Stimulated activated effector memory CD8-positive, alpha-beta T cell treated with anti-CD3 and anti-CD28 coated beads, Interleukin-12 subunit alpha, Interleukin-12 subunit beta, amount 100 ng/mL, for 72 hours (primary cell): ENCODE results near the gene PROSER3.

Experiments
- ATAC-seq: fragments of 150-1000 bp; cut with Tn5 transposase; 2 replicates; pipeline ENCODE4 v1.10.0; 2021
- DNase-seq, 2 donors: peaks; one replicate each; pipeline ENCODE4 v3.0.0; 2021 to 2022; ENCODE audit warnings: low spot score in 2 of 2
- H3K27ac Mint-ChIP-seq: one replicate; pipeline ENCODE4 v1.8.0; 2022; ENCODE audit warnings: mild to moderate bottlenecking, mixed read lengths
- H3K36me3 Mint-ChIP-seq: one replicate; pipeline ENCODE4 v1.8.0; 2022; ENCODE audit warnings: mild to moderate bottlenecking, mixed read lengths
- H3K4me1 Mint-ChIP-seq: one replicate; pipeline ENCODE4 v1.8.0; 2022; ENCODE audit warnings: mixed read lengths
- H3K4me3 Mint-ChIP-seq: one replicate; pipeline ENCODE4 v1.8.0; 2022; ENCODE audit warnings: mild to moderate bottlenecking, mixed read lengths
- H3K9me3 Mint-ChIP-seq: one replicate; pipeline ENCODE4 v1.8.0; 2022; ENCODE audit warnings: mixed read lengths

Gene PROSER3

GRCh38 chr19:35729763-35730162 is 28.2 kb upstream of the PROSER3 start:
- ATAC-seq (no peak), DNase-seq (no peak)
- Mint-ChIP-seq H3K4me1 (peaks cover 28% of the 10 kb centered on the region), H3K9me3 (no peaks in the 10 kb centered on the region), H3K27ac (peak overlapping the region; percentile 20), H3K36me3 (peaks cover 100% of the 10 kb centered on the region), H3K4me3 (no peak overlapping the region)

GRCh38 chr19:35730326-35730725 is 27.6 kb upstream of the PROSER3 start:
- ATAC-seq = no peak
- Mint-ChIP-seq H3K27ac (no peak overlapping the region), H3K9me3 (no peaks in the 10 kb centered on the region), H3K36me3 (peaks cover 100% of the 10 kb centered on the region), H3K4me3 (no peak overlapping the region), H3K4me1 (peaks cover 32% of the 10 kb centered on the region)
- no peak for DNase-seq

DNA sequence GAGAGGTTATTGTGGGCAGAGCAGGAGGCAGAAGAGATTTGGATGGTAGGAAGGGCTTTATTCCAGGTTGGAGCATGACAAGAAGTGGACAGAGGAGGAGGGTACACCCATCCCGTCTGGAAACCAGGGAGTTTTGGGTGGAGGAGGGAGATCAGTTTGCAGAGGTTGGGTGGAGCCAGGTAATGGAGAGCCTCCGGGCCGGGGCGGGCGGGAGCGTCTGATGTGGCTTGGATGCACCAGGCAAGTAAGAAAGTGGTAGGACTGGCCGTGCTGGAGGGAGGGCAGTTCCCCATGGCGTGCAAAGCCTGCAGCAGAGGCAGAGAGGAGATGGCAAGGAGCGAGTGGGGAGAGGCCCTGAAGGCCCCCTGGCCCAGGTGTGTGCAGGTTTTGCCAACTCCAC is 26.6 kb upstream of the PROSER3 start:
- H3K9me3 Mint-ChIP-seq = no peaks in the 10 kb centered on the region
- H3K4me3 Mint-ChIP-seq = no peak overlapping the region
- peaks cover 31% of the 10 kb centered on the region for H3K4me1 Mint-ChIP-seq
- DNase-seq (no peak), ATAC-seq (no peak)
- H3K27ac Mint-ChIP-seq = peak overlapping the region; percentile 64
- peaks cover 100% of the 10 kb centered on the region for H3K36me3 Mint-ChIP-seq

DNA sequence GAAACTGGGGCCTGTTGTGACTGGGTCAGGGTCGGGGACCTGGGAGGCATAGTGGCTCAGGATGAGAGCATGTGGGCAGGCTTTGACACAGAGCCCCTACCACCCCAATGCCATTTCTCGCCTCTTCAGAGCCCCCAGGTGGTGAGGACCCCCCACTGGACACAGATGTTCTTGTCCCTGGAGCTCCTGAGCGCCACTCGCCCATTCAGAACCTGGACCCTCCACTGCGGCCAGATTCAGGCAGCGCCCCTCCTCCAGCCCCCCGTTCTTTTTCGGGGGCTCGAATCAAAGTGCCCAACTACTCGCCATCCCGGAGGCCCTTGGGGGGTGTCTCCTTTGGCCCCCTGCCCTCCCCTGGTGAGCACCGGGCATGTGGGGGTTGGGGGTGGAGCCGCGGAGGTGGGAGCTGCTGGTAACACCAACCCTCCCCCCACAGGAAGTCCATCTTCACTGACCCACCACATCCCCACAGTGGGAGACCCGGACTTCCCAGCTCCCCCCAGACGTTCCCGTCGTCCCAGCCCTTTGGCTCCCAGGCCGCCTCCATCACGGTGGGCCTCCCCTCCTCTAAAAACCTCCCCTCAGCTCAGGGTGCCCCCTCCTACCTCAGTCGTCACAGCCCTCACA is 26.1 kb upstream of the PROSER3 start:
- Mint-ChIP-seq H3K36me3 (peaks cover 100% of the 10 kb centered on the region), H3K27ac (peak overlapping the region; percentile 29), H3K9me3 (no peaks in the 10 kb centered on the region), H3K4me1 (peaks cover 36% of the 10 kb centered on the region), H3K4me3 (no peak overlapping the region)
- ATAC-seq = no peak
- no peak for DNase-seq

GRCh38 chr19:35732540-35733179 is 25.3 kb upstream of the PROSER3 start:
- Mint-ChIP-seq H3K4me1 (peaks cover 41% of the 10 kb centered on the region), H3K9me3 (no peaks in the 10 kb centered on the region), H3K36me3 (peaks cover 100% of the 10 kb centered on the region), H3K4me3 (no peak overlapping the region), H3K27ac (peak overlapping the region; percentile 29)
- ATAC-seq (no peak), DNase-seq (no peak)

GRCh38 chr19:35733180-35734125 is 24.5 kb upstream of the PROSER3 start:
- H3K36me3 Mint-ChIP-seq = peaks cover 100% of the 10 kb centered on the region
- no peak for ATAC-seq
- H3K27ac Mint-ChIP-seq = peak overlapping the region; percentile 81
- H3K4me3 Mint-ChIP-seq = no peak overlapping the region
- no peak for DNase-seq
- peaks cover 43% of the 10 kb centered on the region for H3K4me1 Mint-ChIP-seq
- no peaks in the 10 kb centered on the region for H3K9me3 Mint-ChIP-seq

GRCh38 chr19:35734273-35734672 is 23.7 kb upstream of the PROSER3 start:
- no peak for ATAC-seq
- Mint-ChIP-seq H3K27ac (peak overlapping the region; percentile 81), H3K4me1 (peaks cover 51% of the 10 kb centered on the region), H3K4me3 (no peak overlapping the region), H3K36me3 (peaks cover 100% of the 10 kb centered on the region), H3K9me3 (no peaks in the 10 kb centered on the region)
- DNase-seq = no peak

DNA sequence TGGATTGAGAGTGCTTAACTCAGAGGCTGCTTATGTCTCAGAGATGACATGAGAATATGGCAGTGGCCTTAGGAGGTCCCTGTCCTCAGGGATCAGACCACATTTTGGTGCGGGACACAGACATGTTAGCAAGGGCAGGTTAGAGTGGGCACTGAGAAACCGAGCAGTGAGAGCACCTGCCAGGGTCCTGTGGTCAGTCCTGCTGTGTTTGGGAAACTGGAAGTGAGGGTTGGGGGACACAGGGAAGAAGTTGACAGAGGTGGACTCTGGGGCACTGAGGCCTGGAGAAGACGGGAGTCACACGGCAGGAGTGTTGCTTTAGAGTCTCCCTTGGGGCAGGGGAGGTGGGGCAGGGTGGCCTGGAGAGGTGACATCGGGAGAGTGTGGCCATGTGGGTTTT is 23.1 kb upstream of the PROSER3 start:
- DNase-seq (no peak), ATAC-seq (no peak)
- H3K27ac Mint-ChIP-seq = peak overlapping the region; percentile 81
- H3K4me3 Mint-ChIP-seq = no peak overlapping the region
- H3K9me3 Mint-ChIP-seq = no peaks in the 10 kb centered on the region
- H3K4me1 Mint-ChIP-seq = peaks cover 57% of the 10 kb centered on the region
- H3K36me3 Mint-ChIP-seq = peaks cover 100% of the 10 kb centered on the region

- Mint-ChIP-seq H3K36me3 (peaks cover 99% of the 10 kb centered on the region), H3K9me3 (no peaks in the 10 kb centered on the region), H3K27ac (peak overlapping the region; percentile 81), H3K4me3 (no peak overlapping the region), H3K4me1 (peaks cover 54% of the 10 kb centered on the region)
- DNase-seq = no peak
- ATAC-seq = no peak
Observed at GRCh38 chr19:35736913-35737886, 20.8 kb upstream of the PROSER3 start.

GRCh38 chr19:35738021-35738886 is 19.7 kb upstream of the PROSER3 start:
- peaks cover 63% of the 10 kb centered on the region for H3K4me1 Mint-ChIP-seq
- peak overlapping the region; percentile 94 for H3K4me3 Mint-ChIP-seq
- DNase-seq = no peak
- H3K36me3 Mint-ChIP-seq = peaks cover 98% of the 10 kb centered on the region
- peak overlapping the region; percentile 81 for H3K27ac Mint-ChIP-seq
- no peaks in the 10 kb centered on the region for H3K9me3 Mint-ChIP-seq
- ATAC-seq = no peak

GRCh38 chr19:35738887-35739229 is 19.1 kb upstream of the PROSER3 start:
- DNase-seq = no peak
- Mint-ChIP-seq H3K4me1 (peaks cover 66% of the 10 kb centered on the region), H3K36me3 (peaks cover 92% of the 10 kb centered on the region), H3K9me3 (no peaks in the 10 kb centered on the region), H3K4me3 (peak overlapping the region; percentile 94), H3K27ac (peak overlapping the region; percentile 67)
- ATAC-seq = no peak

DNA sequence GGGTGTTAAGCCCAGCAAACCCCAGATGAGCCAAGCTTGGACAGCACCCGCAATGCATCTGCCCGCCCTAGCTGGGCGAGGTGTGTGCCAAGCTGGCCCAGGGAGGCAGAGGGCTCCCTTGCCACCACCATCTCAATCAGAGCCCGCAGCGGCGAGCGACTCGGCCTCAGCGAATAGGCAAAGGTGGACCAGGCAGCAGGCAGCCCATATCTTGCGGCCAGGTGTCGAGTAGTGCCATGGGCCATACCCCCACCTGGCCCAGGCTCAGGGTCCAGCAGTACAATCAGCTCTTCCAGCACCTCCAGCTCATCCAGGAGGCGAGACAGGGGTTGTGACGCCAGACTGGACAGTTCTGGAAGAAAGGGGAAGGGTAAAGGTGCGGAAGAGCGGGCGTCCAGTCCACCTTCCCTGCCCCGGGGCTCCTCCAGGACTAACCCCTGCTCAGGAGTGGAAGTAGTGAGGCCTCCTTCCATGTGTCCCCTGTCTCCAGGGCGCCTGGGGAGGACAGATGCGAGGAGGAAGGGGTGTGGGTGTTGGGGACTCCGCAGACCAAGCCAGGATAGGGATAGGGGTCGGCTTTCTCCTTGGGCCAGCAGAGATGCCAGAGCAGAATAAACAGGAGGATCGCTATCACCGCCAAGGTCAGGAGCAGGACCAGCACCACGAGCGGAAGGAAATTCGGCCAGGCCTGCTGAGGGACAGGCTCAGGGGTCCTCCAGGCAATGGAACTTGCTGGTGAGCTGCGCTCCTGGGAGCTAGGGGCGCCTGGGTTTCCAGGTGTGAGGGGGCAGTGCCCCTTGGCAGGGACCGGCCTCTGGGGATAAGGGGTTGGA is 18.5 kb upstream of the PROSER3 start:
- peak overlapping the region; percentile 94 for H3K4me3 Mint-ChIP-seq
- peak overlapping the region; percentile 67 for H3K27ac Mint-ChIP-seq
- no peak for DNase-seq

GRCh38 chr19:35740108-35740422 is 17.9 kb upstream of the PROSER3 start:
- Mint-ChIP-seq H3K9me3 (no peaks in the 10 kb centered on the region), H3K36me3 (peaks cover 88% of the 10 kb centered on the region), H3K4me3 (peak overlapping the region; percentile 94), H3K4me1 (peaks cover 66% of the 10 kb centered on the region), H3K27ac (peak overlapping the region; percentile 94)
- DNase-seq (no peak), ATAC-seq (peak; percentile 11)

More for the DNA sequence above, 18.5 kb upstream of the PROSER3 start:
- no peak for ATAC-seq
- peaks cover 66% of the 10 kb centered on the region for H3K4me1 Mint-ChIP-seq
- no peaks in the 10 kb centered on the region for H3K9me3 Mint-ChIP-seq
- H3K36me3 Mint-ChIP-seq = peaks cover 88% of the 10 kb centered on the region
